Calu3 (cell line): ENCODE measurements around the gene DIS3L2. TPM values are rescaled to one million over a fixed set of nuclear protein-coding genes. Genes with fewer than 3 reads are reported as not detected.

Experiments used
- BruUV-seq: library from RNA; stranded (reverse); fragments of 400-500 nt; replicated peaks from 2 replicates; lab custom pipeline; 2021; lab: Mats Ljungman, UMichigan
- CTCF ChIA-PET: fragments of 300-600 bp; sonication (Branson Sonifier 250); formaldehyde crosslinking; loops from one replicate; lab custom pipeline; 2022; ENCODE audit warnings: antibody characterized with exemption; lab: Charles Lee
- DNase-seq: peaks from one replicate; pipeline ENCODE4 v3.0.0; 2022
- H3K27ac Mint-ChIP-seq: one replicate; pipeline ENCODE4 v1.8.0; 2022; ENCODE audit warnings: mixed read lengths; ENCODE audit not compliant: unreplicated experiment
- H3K27me3 Mint-ChIP-seq: one replicate; pipeline ENCODE4 v1.8.0; 2022; ENCODE audit warnings: mixed read lengths; ENCODE audit not compliant: unreplicated experiment
- H3K36me3 Mint-ChIP-seq: one replicate; pipeline ENCODE4 v1.8.0; 2022; ENCODE audit warnings: mild to moderate bottlenecking, moderate library complexity, mixed read lengths; ENCODE audit not compliant: insufficient read depth, unreplicated experiment
- H3K4me1 Mint-ChIP-seq: one replicate; pipeline ENCODE4 v1.8.0; 2022; ENCODE audit warnings: mild to moderate bottlenecking, low read depth, mixed read lengths; ENCODE audit not compliant: unreplicated experiment
- H3K4me3 Mint-ChIP-seq: one replicate; pipeline ENCODE4 v1.8.0; 2022; ENCODE audit warnings: mild to moderate bottlenecking, low read depth, moderate library complexity, mixed read lengths; ENCODE audit not compliant: unreplicated experiment
- H3K9me3 Mint-ChIP-seq: one replicate; pipeline ENCODE4 v1.8.0; 2022; ENCODE audit warnings: low read depth, mixed read lengths; ENCODE audit not compliant: unreplicated experiment
- CTCF ChIP-seq: fragments of 200-600 bp; IDR thresholded peaks from one replicate; pipeline ENCODE4 v1.8.0; 2022; ENCODE audit warnings: antibody characterized with exemption; ENCODE audit not compliant: unreplicated experiment
- intact Hi-C: fragments of 100-400 bp; cut with micrococcal nuclease; formaldehyde crosslinking; loops from one replicate; pipeline ENCODE4 v1.10.0; 2022; ENCODE audit not compliant: unreplicated experiment
- total RNA-seq: library from RNA; stranded (reverse); gene quantifications from 2 replicates; pipeline ENCODE4 v1.2.3, GENCODE V29; 2022

DIS3L2 gene
- total RNA-seq, 1 experiment from 2014 or later: 46.0 TPM

- intact Hi-C loops: no loop called here
- BruUV-seq: no TSS peak
- TF ChIP-seq CTCF: no peak
- CTCF ChIA-PET: no interaction called here
- no peak for DNase-seq
- H3K27ac Mint-ChIP-seq: no peak overlapping the region
- no peak overlapping the region for H3K4me3 Mint-ChIP-seq
- H3K36me3 Mint-ChIP-seq: no peaks in the 10 kb centered on the region
- H3K4me1 Mint-ChIP-seq: no peaks in the 10 kb centered on the region
- no peaks in the 10 kb centered on the region for H3K9me3 Mint-ChIP-seq
- H3K27me3 Mint-ChIP-seq: no peaks in the 10 kb centered on the region
These were observed 53.2 kb downstream of the DIS3L2 start for GRCh38 chr2:232014681-232015080.

GRCh38 chr2:232018181-232018580 lies 56.7 kb downstream of the DIS3L2 start:
- H3K9me3 Mint-ChIP-seq: no peaks in the 10 kb centered on the region

GRCh38 chr2:232022718-232023117 lies 61.2 kb downstream of the DIS3L2 start:
- CTCF ChIA-PET: no interaction called here
- intact Hi-C loops: no loop called here
- no peak for TF ChIP-seq CTCF
- Mint-ChIP-seq H3K36me3 (no peaks in the 10 kb centered on the region), H3K9me3 (no peaks in the 10 kb centered on the region), H3K4me1 (no peaks in the 10 kb centered on the region), H3K4me3 (no peak overlapping the region), H3K27ac (no peak overlapping the region), H3K27me3 (no peaks in the 10 kb centered on the region)
- no peak for DNase-seq
- BruUV-seq: no TSS peak

More at GRCh38 chr2:232018181-232018580, 56.7 kb downstream of the DIS3L2 start:
- Mint-ChIP-seq H3K27ac (no peak overlapping the region), H3K36me3 (no peaks in the 10 kb centered on the region), H3K4me1 (no peaks in the 10 kb centered on the region), H3K27me3 (no peaks in the 10 kb centered on the region), H3K4me3 (no peak overlapping the region)
- CTCF ChIA-PET: no interaction called here
- no peak for DNase-seq
- no TSS peak for BruUV-seq
- TF ChIP-seq CTCF: no peak
- intact Hi-C loops: no loop called here

- Mint-ChIP-seq H3K9me3 (no peaks in the 10 kb centered on the region), H3K4me3 (no peak overlapping the region), H3K27ac (no peak overlapping the region), H3K27me3 (no peaks in the 10 kb centered on the region), H3K36me3 (no peaks in the 10 kb centered on the region), H3K4me1 (no peaks in the 10 kb centered on the region)
- CTCF ChIA-PET: no interaction called here
- intact Hi-C loops: no loop called here
- DNase-seq: no peak
- no peak for TF ChIP-seq CTCF
- BruUV-seq: no TSS peak
These were observed 61.9 kb downstream of the DIS3L2 start for GRCh38 chr2:232023426-232023825.
